GM10266 (cell line): ENCODE data around the gene UMAD1.

Experiments used
- DNase-seq: peaks from one replicate; pipeline ENCODE4 v3.0.0; 2012; ENCODE audit errors: extremely low spot score
- CTCF ChIP-seq: IDR thresholded peaks from 2 replicates; pipeline ENCODE4 v1.5.1; 2012; ENCODE audit warnings: mild to moderate bottlenecking, low read depth; ENCODE audit not compliant: control insufficient read depth, insufficient read depth; ENCODE audit errors: missing control alignments

The UMAD1 gene

GRCh38 chr7:7857143-7857583 is 216.6 kb downstream of the UMAD1 start:
- no peak for TF ChIP-seq CTCF
- peak; percentile 24 for DNase-seq

GRCh38 chr7:7858559-7858958 is 218.0 kb downstream of the UMAD1 start:
- TF ChIP-seq CTCF, result no peak
- no peak for DNase-seq

- no peak for TF ChIP-seq CTCF
- DNase-seq, result no peak
Observed at GRCh38 chr7:7859411-7859810, 218.9 kb downstream of the UMAD1 start.

GRCh38 chr7:7861211-7861633 is 220.7 kb downstream of the UMAD1 start:
- no peak for TF ChIP-seq CTCF
- DNase-seq, result no peak

- TF ChIP-seq CTCF, result no peak
- no peak for DNase-seq
Observed at GRCh38 chr7:7862393-7862792, 221.8 kb downstream of the UMAD1 start.

- no peak for TF ChIP-seq CTCF
- no peak for DNase-seq
Observed at GRCh38 chr7:7867846-7868571, 227.5 kb downstream of the UMAD1 start.

- no peak for TF ChIP-seq CTCF
- no peak for DNase-seq
Observed at GRCh38 chr7:7868572-7868899, 228.0 kb downstream of the UMAD1 start.
